Liver (tissue), 3 donors: ENCODE results near the gene SBK2.

Experiments
- CTCF ChIP-seq: fragments of 150-350 bp; IDR thresholded peaks from 2 replicates; pipeline ENCODE4 v1.5.1; 2017; ENCODE audit warnings: improper control_type of control experiment, low read depth, low read length; ENCODE audit not compliant: missing input control
- GABPA ChIP-seq, 2 donors: IDR thresholded peaks in 1 of 2; conservative IDR thresholded peaks in 1 of 2; 2 replicates each; pipeline ENCODE4 v1.6.1; 2016; ENCODE audit warnings: antibody characterized with exemption in 2 of 2, mild to moderate bottlenecking in 1 of 2, moderate library complexity in 1 of 2
- HNF4G ChIP-seq: IDR thresholded peaks from 2 replicates; pipeline ENCODE4 v1.6.1; 2016; ENCODE audit warnings: antibody characterized with exemption
- NR2F2 ChIP-seq: IDR thresholded peaks from 2 replicates; pipeline ENCODE4 v1.6.1; 2016; ENCODE audit warnings: antibody characterized with exemption
- REST ChIP-seq: IDR thresholded peaks from 2 replicates; pipeline ENCODE4 v1.6.1; 2016; ENCODE audit warnings: antibody characterized with exemption, mild to moderate bottlenecking
- TAF1 ChIP-seq: conservative IDR thresholded peaks from 2 replicates; pipeline ENCODE4 v1.6.1; 2016; ENCODE audit warnings: antibody characterized with exemption, mild to moderate bottlenecking
- ZBTB33 ChIP-seq: IDR thresholded peaks from 2 replicates; pipeline ENCODE4 v1.6.1; 2016; ENCODE audit warnings: antibody characterized with exemption
- donor health status: healthy.
- donor health status: healthy.

GRCh38 chr19:55550321-55550650, 13.4 kb upstream of the SBK2 start:
- no peak for TF ChIP-seq ZBTB33
- TF ChIP-seq CTCF = no peak
- no peak for TF ChIP-seq TAF1
- no peak for TF ChIP-seq REST
- no peak for TF ChIP-seq GABPA (IDR thresholded peaks at IDR 0.05 in 1 of 2, conservative IDR thresholded peaks at IDR 0.05 in 1 of 2)
- no peak for TF ChIP-seq HNF4G
- no peak for TF ChIP-seq NR2F2
